LNCAP (cell line): ENCODE results near the gene TMEM130.

Experiments used
- CTCF ChIP-seq: fragments of 450-650 bp; IDR thresholded peaks from 2 replicates; pipeline ENCODE4 v1.5.1; 2017; ENCODE audit warnings: mild to moderate bottlenecking

The TMEM130 gene

GRCh38 chr7:98868450-98868849, 1.4 kb downstream of the TMEM130 start:
- no peak for TF ChIP-seq CTCF

- no peak for TF ChIP-seq CTCF
Measured at GRCh38 chr7:98866765-98867164, 3.0 kb downstream of the TMEM130 start.

GRCh38 chr7:98866351-98866750, 3.5 kb downstream of the TMEM130 start:
- no peak for TF ChIP-seq CTCF

- TF ChIP-seq CTCF, result no peak
Measured at GRCh38 chr7:98864731-98865453, 4.9 kb downstream of the TMEM130 start.

GRCh38 chr7:98863601-98864000, 6.2 kb downstream of the TMEM130 start:
- no peak for TF ChIP-seq CTCF

- TF ChIP-seq CTCF, result no peak
Measured at GRCh38 chr7:98862716-98863420, 6.9 kb downstream of the TMEM130 start.

- TF ChIP-seq CTCF, result no peak
Measured at GRCh38 chr7:98862203-98862602, 7.6 kb downstream of the TMEM130 start.
